Colonic mucosa (tissue), 4 donors: ENCODE data around the gene TRIM74. TPM values are rescaled to one million over a fixed set of nuclear protein-coding genes. Genes with fewer than 3 reads are reported as not detected.
A peak's percentile ranks its signal among the peaks of the same experiment; 100 is the strongest.
"Not testable (repeated sequence)": the region's sequence is repeated elsewhere in the genome, so short reads cannot be mapped to it uniquely, and the experiment has no call there.

Experiments
- DNase-seq: peaks from one replicate; pipeline ENCODE4 v3.0.0-alpha.2; 2020
- H3K27ac ChIP-seq: fragments of 200-600 bp; one replicate; pipeline ENCODE4 v1.8.0; 2021
- H3K27me3 ChIP-seq: fragments of 200-600 bp; one replicate; pipeline ENCODE4 v1.8.0; 2021
- H3K36me3 ChIP-seq: fragments of 200-600 bp; one replicate; pipeline ENCODE4 v1.8.0; 2021
- H3K4me1 ChIP-seq: fragments of 200-600 bp; one replicate; pipeline ENCODE4 v1.8.0; 2021; ENCODE audit warnings: mild to moderate bottlenecking
- H3K4me3 ChIP-seq: fragments of 200-600 bp; one replicate; pipeline ENCODE4 v1.8.0; 2021
- H3K9ac ChIP-seq, 2 donors: one replicate each; pipeline ENCODE4 v1.7.0; 2013; ENCODE audit warnings: control low read depth in 2 of 2, low read depth in 2 of 2, low read length in 2 of 2
- H3K9me3 ChIP-seq: fragments of 200-600 bp; one replicate; pipeline ENCODE4 v1.8.0; 2021
- CTCF ChIP-seq: fragments of 200-600 bp; IDR thresholded peaks from one replicate; pipeline ENCODE4 v1.8.0; 2022; ENCODE audit warnings: antibody characterized with exemption, mild to moderate bottlenecking
- intact Hi-C: fragments of 100-400 bp; cut with DNase I; formaldehyde crosslinking; loops from one replicate; pipeline ENCODE4 v1.14.1; 2022
- total RNA-seq, 2 donors: library from RNA; stranded (reverse); fragmentation: NEBNext Ultra II Directional in 1 of 2; extraction: Animal tissue kit (Norgen Biotek cat#: 25700) in 1 of 2; gene quantifications; one replicate each; pipeline ENCODE4 v1.2.1, GENCODE V29; 2021
- donor health status: healthy.
- donor health status: DM: no; HTN: no; CAD: no.
- donor health status: DM: no; HTN: no; CAD: no.

Gene TRIM74
- total RNA-seq, 2 donors from 2014 or later, result 0.32 to 0.72 TPM

- no peak for TF ChIP-seq CTCF
Observed at GRCh38 chr7:72924733-72925545, 44.3 kb downstream of the TRIM74 start, which contains the start of gene POM121. Gene POM121 (plus strand): TSS chr7:72925095. CDS start chr7:72925122, 27 bp downstream.

GRCh38 chr7:72924386-72924732 is 44.9 kb downstream of the TRIM74 start:
- intact Hi-C loops, result no loop called here
- peaks cover 9% of the 10 kb centered on the region for H3K4me1 ChIP-seq
- no peaks in the 10 kb centered on the region for H3K27me3 ChIP-seq
- H3K9ac ChIP-seq, result peak overlapping the region; percentile 84 to 97
- DNase-seq, result no peak
- peak overlapping the region; percentile 94 for H3K4me3 ChIP-seq
- H3K9me3 ChIP-seq, result no peaks in the 10 kb centered on the region
- no peak for TF ChIP-seq CTCF
- H3K36me3 ChIP-seq, result no peaks in the 10 kb centered on the region
- H3K27ac ChIP-seq, result peak overlapping the region; percentile 86

More at GRCh38 chr7:72924733-72925545, 44.3 kb downstream of the TRIM74 start, which contains the start of gene POM121:
- peak; percentile 86 for DNase-seq
- Histone ChIP-seq H3K27ac (peak within 1 kb of the TSS; percentile 86), H3K4me3 (peak within 1 kb of the TSS; percentile 94), H3K9me3 (no peaks in the 10 kb centered on the region), H3K27me3 (no peaks in the 10 kb centered on the region), H3K9ac (peak within 1 kb of the TSS; percentile 84 to 97), H3K36me3 (no peaks in the 10 kb centered on the region), H3K4me1 (peaks cover 9% of the 10 kb centered on the region)
- intact Hi-C loops, result no loop called here

GRCh38 chr7:72919256-72919775 is 50.0 kb downstream of the TRIM74 start:
- Histone ChIP-seq H3K36me3 (no peaks in the 10 kb centered on the region), H3K9me3 (no peaks in the 10 kb centered on the region), H3K27ac (no peak overlapping the region), H3K9ac (no peak overlapping the region), H3K4me3 (no peak overlapping the region), H3K27me3 (no peaks in the 10 kb centered on the region), H3K4me1 (peaks cover 7% of the 10 kb centered on the region)
- DNase-seq, result no peak
- intact Hi-C loops, result loop anchor here (5.0 kb wide), 1 partner anchor 92 kb away; the partner anchor contains the start of gene TYW1B
- TF ChIP-seq CTCF, result no peak

GRCh38 chr7:72914756-72915525 is 54.3 kb downstream of the TRIM74 start:
- intact Hi-C loops, result loop anchor here (5.0 kb wide), 1 partner anchor 88 kb away; the partner anchor contains the start of gene TYW1B
- TF ChIP-seq CTCF, result peak; percentile 71
- not testable (repeated sequence) for H3K27ac ChIP-seq

GRCh38 chr7:72913750-72914149 is 55.5 kb downstream of the TRIM74 start:
- H3K27ac ChIP-seq, H3K27me3 ChIP-seq, H3K9me3 ChIP-seq, H3K36me3 ChIP-seq, H3K4me3 ChIP-seq, intact Hi-C loops, H3K9ac ChIP-seq, H3K4me1 ChIP-seq, DNase-seq: not testable (repeated sequence)

More at GRCh38 chr7:72914756-72915525, 54.3 kb downstream of the TRIM74 start:
- H3K4me1 ChIP-seq, H3K27me3 ChIP-seq, H3K4me3 ChIP-seq, H3K9me3 ChIP-seq, H3K36me3 ChIP-seq, H3K9ac ChIP-seq: not testable (repeated sequence)
- DNase-seq, result peak; percentile 67

GRCh38 chr7:72911395-72911794 is 57.9 kb downstream of the TRIM74 start:
- H3K9me3 ChIP-seq, H3K27ac ChIP-seq, H3K9ac ChIP-seq, DNase-seq, H3K27me3 ChIP-seq, H3K4me1 ChIP-seq, H3K36me3 ChIP-seq, H3K4me3 ChIP-seq, intact Hi-C loops: not testable (repeated sequence)
